AG09319 (cell line): ENCODE results near the gene TMC4.
"Not testable (repeated sequence)": the region's sequence is repeated elsewhere in the genome, so short reads cannot be mapped to it uniquely, and the experiment has no call there.

Experiments used
- DNase-seq: peaks from one replicate; pipeline ENCODE4 v3.0.0-alpha.2; 2010; ENCODE audit warnings: low read depth; ENCODE audit errors: extremely low read depth
- CTCF ChIP-seq: IDR thresholded peaks from 2 replicates; pipeline ENCODE4 v1.5.1; 2011; ENCODE audit warnings: low read depth, mild to moderate bottlenecking, inconsistent platforms, low read length, moderate library complexity

The TMC4 gene

GRCh38 chr19:54180691-54181091, 7.7 kb upstream of the TMC4 start:
- no peak for DNase-seq

GRCh38 chr19:54179921-54180461, 7.0 kb upstream of the TMC4 start:
- DNase-seq: no peak
- TF ChIP-seq CTCF: peak; percentile 5

More at GRCh38 chr19:54180691-54181091, 7.7 kb upstream of the TMC4 start:
- TF ChIP-seq CTCF: no peak

GRCh38 chr19:54179262-54179852, 6.4 kb upstream of the TMC4 start:
- no peak for TF ChIP-seq CTCF
- no peak for DNase-seq

GRCh38 chr19:54178581-54179261, 5.8 kb upstream of the TMC4 start:
- DNase-seq: no peak
- TF ChIP-seq CTCF: no peak

DNA sequence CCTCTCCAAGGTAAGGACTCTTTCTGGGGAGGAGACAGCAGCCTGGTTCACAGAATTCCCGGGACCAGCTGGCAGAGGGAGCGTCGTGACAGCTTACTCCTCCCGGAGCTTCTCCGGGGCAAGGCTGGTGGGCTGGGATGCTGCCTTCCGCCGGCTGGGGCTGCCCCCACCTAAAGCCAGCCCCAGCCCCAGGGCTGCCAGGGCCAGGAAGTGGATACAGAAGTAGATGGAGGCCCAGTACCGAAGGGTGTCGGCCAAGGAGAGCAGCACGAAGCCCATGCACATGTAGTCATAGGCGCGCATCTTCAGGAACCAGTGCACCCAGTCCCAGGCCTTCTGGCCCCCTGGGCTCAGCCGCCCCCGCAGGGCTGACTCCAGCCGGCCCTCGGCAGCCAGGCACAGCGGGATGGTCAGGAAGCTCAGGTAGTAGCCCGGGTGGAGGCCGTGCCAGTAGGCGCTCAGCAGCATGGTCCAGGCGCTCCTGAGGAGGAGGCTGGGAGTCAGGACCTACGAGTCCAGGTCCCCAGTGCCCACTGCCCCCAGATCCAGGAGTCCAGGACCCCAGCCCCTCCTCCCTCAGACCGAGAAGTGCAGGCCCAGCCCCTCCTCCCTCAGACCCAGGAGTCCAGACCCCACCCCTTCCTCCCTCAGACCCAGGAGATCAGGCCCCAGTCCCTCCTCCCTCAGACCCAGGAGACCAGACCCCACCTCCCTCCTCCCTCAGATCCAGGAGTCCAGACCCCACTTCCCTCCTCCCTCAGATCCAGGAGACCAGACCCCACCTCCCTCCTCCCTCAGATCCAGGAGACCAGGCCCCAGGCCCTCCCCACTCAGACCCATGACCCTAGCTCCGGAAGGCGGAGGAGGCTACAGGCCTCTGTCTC, 1.2 kb upstream of the TMC4 start:
- DNase-seq: no peak
- TF ChIP-seq CTCF: no peak

- DNase-seq: no peak
- no peak for TF ChIP-seq CTCF
These were observed 369 bp upstream of the TMC4 start for GRCh38 chr19:54173359-54173699.

DNA sequence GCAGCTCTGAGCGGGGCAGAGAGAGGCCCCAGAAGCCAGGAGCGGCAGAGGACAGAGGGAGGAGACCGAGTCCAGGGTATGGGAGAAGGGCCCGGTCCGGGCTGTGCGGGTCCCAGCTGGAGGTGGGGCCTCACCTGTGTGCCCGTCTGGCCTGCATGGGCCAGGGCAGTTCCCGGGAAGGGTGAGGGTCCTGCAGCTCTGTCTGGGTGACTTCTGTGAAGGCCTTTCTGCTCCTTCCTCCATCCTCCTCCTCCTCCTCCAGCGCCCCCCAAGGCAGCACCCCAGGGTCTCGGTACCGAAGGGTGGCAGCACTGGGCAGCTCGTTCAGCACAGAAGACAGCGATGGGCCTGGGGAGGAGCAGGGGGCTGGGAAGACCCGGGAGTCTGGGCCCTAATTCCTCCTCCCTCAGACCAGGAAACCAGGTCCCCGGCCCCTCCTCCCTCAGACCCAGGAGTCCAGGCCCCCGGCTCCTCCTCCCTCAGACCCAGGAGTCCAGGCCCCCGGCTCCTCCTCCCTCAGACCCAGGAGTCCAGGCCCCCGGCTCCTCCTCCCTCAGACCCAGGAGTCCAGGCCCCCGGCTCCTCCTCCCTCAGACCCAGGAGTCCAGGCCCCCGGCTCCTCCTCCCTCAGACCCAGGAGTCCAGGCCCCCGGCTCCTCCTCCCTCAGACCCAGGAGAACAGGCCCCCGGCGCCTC, 1.1 kb downstream of the TMC4 start:
- DNase-seq: not testable (repeated sequence)
